NCI-H69 (cell line): Measurements from ENCODE around the gene SLC27A1.
"Not testable (repeated sequence)": the region's sequence is repeated elsewhere in the genome, so short reads cannot be mapped to it uniquely, and the experiment has no call there.

Experiments used
- DNase-seq: peaks from one replicate; lab custom pipeline; 2025; lab: John Stamatoyannopoulos, UW

The SLC27A1 gene

GRCh38 chr19:17486545-17487240 lies 16.4 kb downstream of the SLC27A1 start:
- DNase-seq, result no peak

- no peak for DNase-seq
Measured at GRCh38 chr19:17487284-17488121, 17.2 kb downstream of the SLC27A1 start.

GRCh38 chr19:17488593-17489391 lies 18.5 kb downstream of the SLC27A1 start:
- peak; percentile 97 for DNase-seq

GRCh38 chr19:17489392-17490030 lies 19.2 kb downstream of the SLC27A1 start:
- peak; percentile 31 for DNase-seq

- no peak for DNase-seq
Measured at GRCh38 chr19:17490411-17490810, 20.1 kb downstream of the SLC27A1 start.

GRCh38 chr19:17491287-17491686 lies 21.0 kb downstream of the SLC27A1 start:
- no peak for DNase-seq

GRCh38 chr19:17495639-17496296 lies 25.4 kb downstream of the SLC27A1 start:
- DNase-seq, result no peak

GRCh38 chr19:17496337-17496997 lies 26.1 kb downstream of the SLC27A1 start:
- peak; percentile 89 for DNase-seq

GRCh38 chr19:17497149-17497798 lies 26.9 kb downstream of the SLC27A1 start:
- peak; percentile 66 for DNase-seq

GRCh38 chr19:17499025-17499424 lies 28.7 kb downstream of the SLC27A1 start:
- not testable (repeated sequence) for DNase-seq

GRCh38 chr19:17499648-17500446 lies 29.5 kb downstream of the SLC27A1 start:
- DNase-seq, result no peak

GRCh38 chr19:17500447-17501198 lies 30.3 kb downstream of the SLC27A1 start:
- DNase-seq, result no peak

- DNase-seq, result no peak
Measured at GRCh38 chr19:17503240-17503639, 32.9 kb downstream of the SLC27A1 start.

GRCh38 chr19:17504030-17504429 lies 33.7 kb downstream of the SLC27A1 start:
- no peak for DNase-seq

GRCh38 chr19:17504456-17504855 lies 34.1 kb downstream of the SLC27A1 start:
- no peak for DNase-seq

GRCh38 chr19:17505223-17505622 lies 34.9 kb downstream of the SLC27A1 start:
- DNase-seq, result no peak

GRCh38 chr19:17506745-17507144 lies 36.4 kb downstream of the SLC27A1 start:
- DNase-seq, result no peak

- not testable (repeated sequence) for DNase-seq
Measured at GRCh38 chr19:17508558-17508933, 38.2 kb downstream of the SLC27A1 start.
